GM19025 (cell line): ENCODE data around the gene ASAP2.
"Not testable (repeated sequence)": the region's sequence is repeated elsewhere in the genome, so short reads cannot be mapped to it uniquely, and the experiment has no call there.

Source experiments
- ATAC-seq: cut with Tn5 transposase; IDR thresholded peaks from one replicate; pipeline ENCODE4 v1.9.1; 2021; ENCODE audit warnings: mild to moderate bottlenecking, low read depth, moderate library complexity; ENCODE audit not compliant: unreplicated experiment

The ASAP2 gene

GRCh38 chr2:9249020-9249800, 42.6 kb downstream of the ASAP2 start:
- ATAC-seq = no peak

GRCh38 chr2:9250091-9250490, 43.5 kb downstream of the ASAP2 start:
- no peak for ATAC-seq

GRCh38 chr2:9250498-9251153, 44.0 kb downstream of the ASAP2 start:
- no peak for ATAC-seq

- ATAC-seq = no peak
Measured at GRCh38 chr2:9251154-9252001, 44.8 kb downstream of the ASAP2 start.

- ATAC-seq = no peak
Measured at GRCh38 chr2:9252002-9252357, 45.4 kb downstream of the ASAP2 start.

GRCh38 chr2:9255416-9255815, 48.8 kb downstream of the ASAP2 start:
- no peak for ATAC-seq

- ATAC-seq = no peak
Measured at GRCh38 chr2:9256147-9256546, 49.5 kb downstream of the ASAP2 start.

- ATAC-seq = no peak
Measured at GRCh38 chr2:9256570-9257043, 50.0 kb downstream of the ASAP2 start.

GRCh38 chr2:9258501-9258900, 51.9 kb downstream of the ASAP2 start:
- ATAC-seq = no peak

- no peak for ATAC-seq
Measured at GRCh38 chr2:9258953-9259399, 52.4 kb downstream of the ASAP2 start.

- ATAC-seq = no peak
Measured at GRCh38 chr2:9260464-9260918, 53.9 kb downstream of the ASAP2 start.

- no peak for ATAC-seq
Measured at GRCh38 chr2:9261231-9261883, 54.7 kb downstream of the ASAP2 start.

- no peak for ATAC-seq
Measured at GRCh38 chr2:9262671-9263171, 56.1 kb downstream of the ASAP2 start.

GRCh38 chr2:9263428-9263827, 56.8 kb downstream of the ASAP2 start:
- no peak for ATAC-seq

- no peak for ATAC-seq
Measured at GRCh38 chr2:9264301-9264700, 57.7 kb downstream of the ASAP2 start.

GRCh38 chr2:9266711-9267110, 60.1 kb downstream of the ASAP2 start:
- ATAC-seq = no peak

- ATAC-seq = not testable (repeated sequence)
Measured at GRCh38 chr2:9267286-9267685, 60.7 kb downstream of the ASAP2 start.

- no peak for ATAC-seq
Measured at GRCh38 chr2:9268301-9269080, 61.9 kb downstream of the ASAP2 start.

- ATAC-seq = no peak
Measured at GRCh38 chr2:9269295-9269694, 62.7 kb downstream of the ASAP2 start.
